Measurements from ENCODE around the gene MLPH. TPM values are rescaled to one million over a fixed set of nuclear protein-coding genes. Genes with fewer than 3 reads are reported as not detected.

Gene MLPH
- total and polyA plus RNA-seq, 2 of the 4 experiments (the other 2 are of a cell fraction) = 13.8 to 21.6 TPM

- H2AFZ ChIP-seq (replicated peaks; ENCODE audit: low read length, poor library complexity) = no peak overlapping the region
- dilution Hi-C loops (cut with HindIII; ENCODE audit: low sequenced_read_pairs, unreplicated experiment) (no loop called here), intact Hi-C loops (cut with micrococcal nuclease) (no loop called here), in situ Hi-C loops (cut with MboI; ENCODE audit: low sequenced_read_pairs) (no loop called here)
- H2AK5ac ChIP-seq (ENCODE audit: low read depth, low read length) = no peak overlapping the region
- H2BK15ac ChIP-seq (ENCODE audit: low read depth, low read length) = no peak overlapping the region
- no TSS peak for BruUV-seq (replicated peaks)
- no peak overlapping the region for H3K14ac ChIP-seq (replicated peaks; ENCODE audit: low read depth, low read length)
- H3K9me3 ChIP-seq (ENCODE audit: control insufficient read depth, insufficient read depth, low read length) = no peaks in the 10 kb centered on the region
- POLR2A ChIA-PET (ENCODE audit: unreplicated experiment) = no interaction called here
- no peak for DNase-seq
- no peaks in the 10 kb centered on the region for H4K20me1 ChIP-seq (ENCODE audit: insufficient read depth, low read length)
- no peaks in the 10 kb centered on the region for H3K36me3 ChIP-seq (ENCODE audit: control insufficient read depth, insufficient read depth, low read length)
- no peak overlapping the region for H3K27ac ChIP-seq (ENCODE audit: insufficient read depth, low read length)
- H3K79me1 ChIP-seq (ENCODE audit: low read depth in 1 of 2, low read length in 2 of 2) = peaks cover 0 to 14% of the 10 kb centered on the region in 2 experiments; a peak in 2 of 4 replicates
- H3K18ac ChIP-seq (ENCODE audit: low read depth, low read length) = no peak overlapping the region
- no peak overlapping the region for H3K23ac ChIP-seq (ENCODE audit: low read depth, low read length)
- ATAC-seq (ENCODE audit: low read depth) = no peak
- H3K27me3 ChIP-seq (ENCODE audit: control insufficient read depth, insufficient read depth, low read length) = no peaks in the 10 kb centered on the region
- H2BK5ac ChIP-seq (ENCODE audit: low read depth, low read length, poor library complexity, severe bottlenecking) = no peak overlapping the region
- no peak overlapping the region for H3K9ac ChIP-seq (ENCODE audit: low read depth, low read length)
- no peak overlapping the region for H2BK20ac ChIP-seq (ENCODE audit: low read depth, low read length)
- H4K91ac ChIP-seq (ENCODE audit: insufficient read depth, low read depth, low read length) = no peak overlapping the region
- no peak overlapping the region for H3K4me2 ChIP-seq (ENCODE audit: low read depth, low read length)
- no peak overlapping the region for H2AK9ac ChIP-seq (replicated peaks; ENCODE audit: low read depth, low read length, poor library complexity)
- no peak overlapping the region for H3K4ac ChIP-seq (ENCODE audit: low read depth, low read length)
- H4K5ac ChIP-seq (ENCODE audit: low read depth, low read length) = no peak overlapping the region
- CTCF ChIA-PET = no interaction called here
- H4K8ac ChIP-seq (ENCODE audit: low read depth in 2 of 2, low read length in 2 of 2) = no peak overlapping the region
- peaks cover 30% of the 10 kb centered on the region for H3K4me1 ChIP-seq (ENCODE audit: control insufficient read depth, insufficient read depth, low read length)
- TF ChIP-seq MXI1 (IDR thresholded peaks at IDR 0.05; ENCODE audit: borderline replicate concordance, low read depth, low read length) = no peak
- TF ChIP-seq NFE2L2 (IDR thresholded peaks at IDR 0.05; ENCODE audit: low read depth, low read length) = no peak
- TF ChIP-seq MAZ (IDR thresholded peaks at IDR 0.05; ENCODE audit: borderline replicate concordance, low read depth, low read length) = no peak
- no peak for TF ChIP-seq RAD21 (IDR thresholded peaks at IDR 0.05; ENCODE audit: low read length)
- no peak for TF ChIP-seq RFX5 (IDR thresholded peaks at IDR 0.05; ENCODE audit: low read depth, low read length)
- TF ChIP-seq CHD1 (IDR thresholded peaks at IDR 0.05; ENCODE audit: low read depth, low read length) = no peak
- TF ChIP-seq MAFK (IDR thresholded peaks at IDR 0.05; ENCODE audit: low read depth, low read length) = no peak
- TF ChIP-seq FOS (IDR thresholded peaks at IDR 0.05; ENCODE audit: low read depth, low read length) = no peak
- no peak for TF ChIP-seq BHLHE40 (IDR thresholded peaks at IDR 0.05; ENCODE audit: low read depth, low read length)
- WGBS, 2 experiments (ENCODE audit: extremely low coverage in 2 of 2, insufficient read length in 1 of 2) = 88% methylated on average over 3 of the region's 11 CpGs; no CpG with 5 or more reads in 1 of the 2 experiments
- no peak overlapping the region for H3K4me3 ChIP-seq (ENCODE audit: insufficient read depth, low read depth, low read length)
- H3K56ac ChIP-seq (ENCODE audit: extremely low read depth, insufficient read depth, low read length) = no peak overlapping the region
- H3K9me1 ChIP-seq (ENCODE audit: insufficient read depth, low read length) = peaks cover 9% of the 10 kb centered on the region
- no peak overlapping the region for H2BK120ac ChIP-seq (ENCODE audit: low read depth, low read length)
These were observed 39.6 kb upstream of the MLPH start for GRCh38 chr2:237447496-237447895.

Data from IMR-90 (cell line).